ENCODE measurements around the gene MGLL.

Gene MGLL

GRCh38 chr3:127668906-127669305 lies 153.4 kb downstream of the MGLL start:
- Histone ChIP-seq H3K4me1 (ENCODE audit: control insufficient read depth in 5 of 5, insufficient read depth in 5 of 5, low read length in 5 of 5) (peaks cover 3 to 23% (median 18%) of the 10 kb centered on the region in 5 donors), H3K36me3 (ENCODE audit: control insufficient read depth in 5 of 5, insufficient read depth in 5 of 5, low read length in 5 of 5) (no peaks in the 10 kb centered on the region), H3K4me3 (ENCODE audit: low read depth in 1 of 5, low read length in 5 of 5) (no peak overlapping the region), H3K27me3 (ENCODE audit: control insufficient read depth in 5 of 5, insufficient read depth in 4 of 5, low read length in 5 of 5) (no peaks in the 10 kb centered on the region), H3K9me3 (ENCODE audit: control insufficient read depth in 5 of 5, low read length in 5 of 5) (no peaks in the 10 kb centered on the region), H3K27ac (ENCODE audit: low read depth, low read length) (no peak overlapping the region), H3K9ac (ENCODE audit: low read length in 5 of 5) (no peak overlapping the region)

DNA sequence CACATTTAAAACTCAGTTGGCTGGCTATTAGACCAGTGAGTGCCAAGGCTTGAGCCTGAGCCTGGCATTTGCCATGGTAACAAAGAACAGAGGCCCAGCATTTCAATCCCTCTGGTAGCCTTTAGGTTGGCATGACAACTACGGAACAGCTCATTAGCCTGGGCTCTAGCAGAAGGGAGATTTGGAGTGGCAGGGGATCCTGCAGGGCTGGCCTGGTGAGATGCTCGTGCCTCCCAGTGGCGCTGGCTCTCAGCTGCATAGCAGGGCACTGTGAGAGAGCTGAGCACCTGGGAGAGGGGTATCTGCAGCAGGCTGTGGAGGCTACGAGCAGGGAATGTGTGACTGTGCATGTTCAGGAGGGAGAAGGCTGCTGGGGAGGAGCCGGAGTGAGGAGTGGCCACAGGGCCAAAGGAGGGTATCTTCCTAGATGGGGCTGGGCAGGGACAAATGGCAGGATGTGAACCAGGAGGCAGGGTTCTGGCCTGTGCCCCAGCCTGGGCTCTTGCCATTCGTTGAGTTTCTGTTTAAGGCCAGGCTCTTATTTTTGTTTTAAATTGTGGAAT lies 155.1 kb downstream of the MGLL start:
- Histone ChIP-seq H3K36me3 (ENCODE audit: control insufficient read depth in 5 of 5, insufficient read depth in 5 of 5, low read length in 5 of 5) (no peaks in the 10 kb centered on the region), H3K4me3 (ENCODE audit: low read depth in 1 of 5, low read length in 5 of 5) (no peak overlapping the region), H3K27me3 (ENCODE audit: control insufficient read depth in 5 of 5, insufficient read depth in 4 of 5, low read length in 5 of 5) (no peaks in the 10 kb centered on the region), H3K4me1 (ENCODE audit: control insufficient read depth in 5 of 5, insufficient read depth in 5 of 5, low read length in 5 of 5) (peaks cover 0 to 10% (median 9%) of the 10 kb centered on the region in 5 donors), H3K9me3 (ENCODE audit: control insufficient read depth in 5 of 5, low read length in 5 of 5) (no peaks in the 10 kb centered on the region), H3K9ac (ENCODE audit: low read length in 5 of 5) (no peak overlapping the region), H3K27ac (ENCODE audit: low read depth, low read length) (no peak overlapping the region)

GRCh38 chr3:127666676-127667075 lies 155.6 kb downstream of the MGLL start:
- no peaks in the 10 kb centered on the region for H3K27me3 ChIP-seq (ENCODE audit: control insufficient read depth in 5 of 5, insufficient read depth in 4 of 5, low read length in 5 of 5)
- H3K4me1 ChIP-seq (ENCODE audit: control insufficient read depth in 5 of 5, insufficient read depth in 5 of 5, low read length in 5 of 5): peaks cover 0 to 4% (median 4%) of the 10 kb centered on the region in 5 donors
- no peaks in the 10 kb centered on the region for H3K9me3 ChIP-seq (ENCODE audit: control insufficient read depth in 5 of 5, low read length in 5 of 5)
- no peak overlapping the region for H3K4me3 ChIP-seq (ENCODE audit: low read depth in 1 of 5, low read length in 5 of 5)
- no peaks in the 10 kb centered on the region for H3K36me3 ChIP-seq (ENCODE audit: control insufficient read depth in 5 of 5, insufficient read depth in 5 of 5, low read length in 5 of 5)
- H3K9ac ChIP-seq (ENCODE audit: low read length in 5 of 5): no peak overlapping the region
- H3K27ac ChIP-seq (ENCODE audit: low read depth, low read length): no peak overlapping the region

DNA sequence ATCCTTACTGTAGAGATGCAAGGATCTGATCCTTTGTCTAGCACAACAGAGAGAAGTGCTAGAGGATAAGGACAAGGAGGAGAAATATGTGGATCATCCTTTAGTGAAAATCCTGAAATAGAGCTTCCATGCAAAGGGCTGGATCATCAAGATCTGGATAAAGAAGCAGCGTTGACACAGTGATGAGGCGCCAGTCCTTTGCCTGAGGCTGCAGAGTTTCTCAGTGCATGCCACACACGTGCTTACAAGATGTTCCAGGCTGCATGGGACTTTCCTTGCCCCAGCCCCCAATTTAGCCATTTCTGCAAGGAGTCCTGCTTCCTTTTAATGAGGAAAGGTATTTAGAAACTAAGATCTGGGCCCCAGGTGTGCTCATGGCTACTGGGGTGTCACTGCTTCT lies 156.7 kb downstream of the MGLL start:
- H3K27me3 ChIP-seq (ENCODE audit: control insufficient read depth in 5 of 5, insufficient read depth in 4 of 5, low read length in 5 of 5): no peaks in the 10 kb centered on the region
- H3K36me3 ChIP-seq (ENCODE audit: control insufficient read depth in 5 of 5, insufficient read depth in 5 of 5, low read length in 5 of 5): no peaks in the 10 kb centered on the region
- H3K27ac ChIP-seq (ENCODE audit: low read depth, low read length): no peak overlapping the region
- H3K9me3 ChIP-seq (ENCODE audit: control insufficient read depth in 5 of 5, low read length in 5 of 5): no peaks in the 10 kb centered on the region
- no peak overlapping the region for H3K4me3 ChIP-seq (ENCODE audit: low read depth in 1 of 5, low read length in 5 of 5)
- no peak overlapping the region for H3K9ac ChIP-seq (ENCODE audit: low read length in 5 of 5)
- no peaks in the 10 kb centered on the region for H3K4me1 ChIP-seq (ENCODE audit: control insufficient read depth in 5 of 5, insufficient read depth in 5 of 5, low read length in 5 of 5)

GRCh38 chr3:127665165-127665564 lies 157.2 kb downstream of the MGLL start:
- H3K4me3 ChIP-seq (ENCODE audit: low read depth in 1 of 5, low read length in 5 of 5): no peak overlapping the region
- H3K9ac ChIP-seq (ENCODE audit: low read length in 5 of 5): no peak overlapping the region
- H3K9me3 ChIP-seq (ENCODE audit: control insufficient read depth in 5 of 5, low read length in 5 of 5): no peaks in the 10 kb centered on the region
- H3K27ac ChIP-seq (ENCODE audit: low read depth, low read length): no peak overlapping the region
- no peaks in the 10 kb centered on the region for H3K27me3 ChIP-seq (ENCODE audit: control insufficient read depth in 5 of 5, insufficient read depth in 4 of 5, low read length in 5 of 5)
- no peaks in the 10 kb centered on the region for H3K4me1 ChIP-seq (ENCODE audit: control insufficient read depth in 5 of 5, insufficient read depth in 5 of 5, low read length in 5 of 5)
- no peaks in the 10 kb centered on the region for H3K36me3 ChIP-seq (ENCODE audit: control insufficient read depth in 5 of 5, insufficient read depth in 5 of 5, low read length in 5 of 5)

DNA sequence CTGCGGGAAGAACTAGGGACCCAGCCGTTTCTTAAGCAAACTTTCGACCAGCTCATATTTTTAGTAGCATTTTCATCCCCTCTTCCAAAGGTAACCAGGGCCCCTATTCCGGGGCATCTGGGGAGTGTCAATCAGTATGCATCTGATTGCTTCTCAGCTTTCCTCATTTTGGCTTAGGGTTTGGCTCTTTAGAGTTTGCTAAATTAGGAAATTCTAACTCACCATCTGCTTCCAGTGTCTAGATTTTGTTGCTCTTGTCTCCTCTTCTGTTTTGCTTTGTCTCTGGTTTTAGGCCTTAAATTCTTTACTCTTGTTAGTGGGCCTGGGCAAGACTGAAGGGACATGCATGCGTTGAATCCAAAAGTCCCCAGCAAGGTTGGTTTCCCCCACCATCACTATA lies 159.2 kb downstream of the MGLL start:
- Histone ChIP-seq H3K9me3 (ENCODE audit: control insufficient read depth in 5 of 5, low read length in 5 of 5) (no peaks in the 10 kb centered on the region), H3K4me1 (ENCODE audit: control insufficient read depth in 5 of 5, insufficient read depth in 5 of 5, low read length in 5 of 5) (no peaks in the 10 kb centered on the region), H3K27me3 (ENCODE audit: control insufficient read depth in 5 of 5, insufficient read depth in 4 of 5, low read length in 5 of 5) (no peaks in the 10 kb centered on the region), H3K36me3 (ENCODE audit: control insufficient read depth in 5 of 5, insufficient read depth in 5 of 5, low read length in 5 of 5) (no peaks in the 10 kb centered on the region), H3K27ac (ENCODE audit: low read depth, low read length) (no peak overlapping the region), H3K9ac (ENCODE audit: low read length in 5 of 5) (no peak overlapping the region), H3K4me3 (ENCODE audit: low read depth in 1 of 5, low read length in 5 of 5) (no peak overlapping the region)

DNA sequence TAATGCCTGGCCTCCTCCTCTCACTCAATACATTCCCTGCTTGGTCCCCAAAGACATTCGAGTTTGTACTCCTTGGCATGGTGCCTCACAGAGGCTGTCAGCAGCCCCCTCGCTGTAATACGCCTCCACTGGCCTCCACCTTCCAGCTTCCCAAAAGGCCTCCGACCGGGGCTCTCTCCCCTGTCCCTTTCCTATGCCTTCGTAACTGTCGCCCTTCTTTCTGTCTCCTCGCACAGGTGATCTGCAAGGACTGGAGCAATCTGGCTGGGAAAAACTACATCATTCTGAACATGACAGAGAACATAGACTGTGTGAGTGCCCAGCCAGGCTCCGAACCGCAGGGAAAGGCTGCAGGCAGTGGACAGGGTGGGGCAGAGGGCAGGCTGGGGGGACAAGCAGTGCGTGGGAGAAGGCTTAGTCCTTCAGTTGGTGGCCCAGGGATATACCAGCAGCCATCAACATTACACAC lies 160.3 kb downstream of the MGLL start:
- H3K27ac ChIP-seq (ENCODE audit: low read depth, low read length): no peak overlapping the region

GRCh38 chr3:127661600-127661999 lies 160.7 kb downstream of the MGLL start:
- Histone ChIP-seq H3K27ac (ENCODE audit: low read depth, low read length) (no peak overlapping the region), H3K4me1 (ENCODE audit: control insufficient read depth in 5 of 5, insufficient read depth in 5 of 5, low read length in 5 of 5) (no peaks in the 10 kb centered on the region), H3K27me3 (ENCODE audit: control insufficient read depth in 5 of 5, insufficient read depth in 4 of 5, low read length in 5 of 5) (no peaks in the 10 kb centered on the region), H3K4me3 (ENCODE audit: low read depth in 1 of 5, low read length in 5 of 5) (no peak overlapping the region), H3K9ac (ENCODE audit: low read length in 5 of 5) (no peak overlapping the region), H3K9me3 (ENCODE audit: control insufficient read depth in 5 of 5, low read length in 5 of 5) (no peaks in the 10 kb centered on the region), H3K36me3 (ENCODE audit: control insufficient read depth in 5 of 5, insufficient read depth in 5 of 5, low read length in 5 of 5) (no peaks in the 10 kb centered on the region)

More for the DNA sequence above, 160.3 kb downstream of the MGLL start:
- Histone ChIP-seq H3K4me1 (ENCODE audit: control insufficient read depth in 5 of 5, insufficient read depth in 5 of 5, low read length in 5 of 5) (no peaks in the 10 kb centered on the region), H3K4me3 (ENCODE audit: low read depth in 1 of 5, low read length in 5 of 5) (no peak overlapping the region), H3K9me3 (ENCODE audit: control insufficient read depth in 5 of 5, low read length in 5 of 5) (no peaks in the 10 kb centered on the region), H3K9ac (ENCODE audit: low read length in 5 of 5) (no peak overlapping the region), H3K27me3 (ENCODE audit: control insufficient read depth in 5 of 5, insufficient read depth in 4 of 5, low read length in 5 of 5) (no peaks in the 10 kb centered on the region), H3K36me3 (ENCODE audit: control insufficient read depth in 5 of 5, insufficient read depth in 5 of 5, low read length in 5 of 5) (no peaks in the 10 kb centered on the region)

GRCh38 chr3:127660621-127661251 lies 161.6 kb downstream of the MGLL start:
- H3K36me3 ChIP-seq (ENCODE audit: control insufficient read depth in 5 of 5, insufficient read depth in 5 of 5, low read length in 5 of 5): no peaks in the 10 kb centered on the region
- H3K9ac ChIP-seq (ENCODE audit: low read length in 5 of 5): no peak overlapping the region
- no peak overlapping the region for H3K4me3 ChIP-seq (ENCODE audit: low read depth in 1 of 5, low read length in 5 of 5)
- H3K27me3 ChIP-seq (ENCODE audit: control insufficient read depth in 5 of 5, insufficient read depth in 4 of 5, low read length in 5 of 5): no peaks in the 10 kb centered on the region
- H3K4me1 ChIP-seq (ENCODE audit: control insufficient read depth in 5 of 5, insufficient read depth in 5 of 5, low read length in 5 of 5): no peaks in the 10 kb centered on the region
- no peak overlapping the region for H3K27ac ChIP-seq (ENCODE audit: low read depth, low read length)
- H3K9me3 ChIP-seq (ENCODE audit: control insufficient read depth in 5 of 5, low read length in 5 of 5): no peaks in the 10 kb centered on the region

- Histone ChIP-seq H3K9me3 (ENCODE audit: control insufficient read depth in 5 of 5, low read length in 5 of 5) (no peaks in the 10 kb centered on the region), H3K27me3 (ENCODE audit: control insufficient read depth in 5 of 5, insufficient read depth in 4 of 5, low read length in 5 of 5) (no peaks in the 10 kb centered on the region), H3K4me3 (ENCODE audit: low read depth in 1 of 5, low read length in 5 of 5) (no peak overlapping the region), H3K9ac (ENCODE audit: low read length in 5 of 5) (no peak overlapping the region), H3K4me1 (ENCODE audit: control insufficient read depth in 5 of 5, insufficient read depth in 5 of 5, low read length in 5 of 5) (peaks cover 0 to 10% (median 2%) of the 10 kb centered on the region in 5 donors), H3K27ac (ENCODE audit: low read depth, low read length) (no peak overlapping the region), H3K36me3 (ENCODE audit: control insufficient read depth in 5 of 5, insufficient read depth in 5 of 5, low read length in 5 of 5) (no peaks in the 10 kb centered on the region)
These were observed 164.1 kb downstream of the MGLL start for GRCh38 chr3:127658234-127658633.

Data from subcutaneous abdominal adipose tissue (tissue), 5 donors.